ENCODE measurements around the gene PCNX4.

The PCNX4 gene

GRCh38 chr14:60215520-60216420 lies 124.0 kb downstream of the PCNX4 start:
- no peaks in the 10 kb centered on the region for H3K27me3 ChIP-seq (ENCODE audit: control insufficient read depth, insufficient read depth, low read length)
- H3K9ac ChIP-seq (ENCODE audit: low read length), result no peak overlapping the region
- H3K4me3 ChIP-seq (ENCODE audit: low read length), result no peak overlapping the region
- no peaks in the 10 kb centered on the region for H3K4me1 ChIP-seq (ENCODE audit: control insufficient read depth, insufficient read depth, low read length)
- H3K9me3 ChIP-seq (ENCODE audit: control insufficient read depth, low read length), result no peaks in the 10 kb centered on the region
- H3K36me3 ChIP-seq (ENCODE audit: control insufficient read depth, insufficient read depth, low read length), result no peaks in the 10 kb centered on the region

GRCh38 chr14:60217713-60218112 lies 126.0 kb downstream of the PCNX4 start:
- Histone ChIP-seq H3K9me3 (ENCODE audit: control insufficient read depth, low read length) (no peaks in the 10 kb centered on the region), H3K27me3 (ENCODE audit: control insufficient read depth, insufficient read depth, low read length) (no peaks in the 10 kb centered on the region), H3K4me3 (ENCODE audit: low read length) (no peak overlapping the region), H3K4me1 (ENCODE audit: control insufficient read depth, insufficient read depth, low read length) (no peaks in the 10 kb centered on the region), H3K9ac (ENCODE audit: low read length) (no peak overlapping the region), H3K36me3 (ENCODE audit: control insufficient read depth, insufficient read depth, low read length) (no peaks in the 10 kb centered on the region)
